ENCODE results near the gene MSL1. TPM values are rescaled to one million over a fixed set of nuclear protein-coding genes. Genes with fewer than 3 reads are reported as not detected.

The MSL1 gene
- total and polyA plus RNA-seq, 2 of the 13 experiments (the other 11 are each of a cell fraction or from before 2014, with no cell fraction given): 63.8 to 88.5 TPM

DNA sequence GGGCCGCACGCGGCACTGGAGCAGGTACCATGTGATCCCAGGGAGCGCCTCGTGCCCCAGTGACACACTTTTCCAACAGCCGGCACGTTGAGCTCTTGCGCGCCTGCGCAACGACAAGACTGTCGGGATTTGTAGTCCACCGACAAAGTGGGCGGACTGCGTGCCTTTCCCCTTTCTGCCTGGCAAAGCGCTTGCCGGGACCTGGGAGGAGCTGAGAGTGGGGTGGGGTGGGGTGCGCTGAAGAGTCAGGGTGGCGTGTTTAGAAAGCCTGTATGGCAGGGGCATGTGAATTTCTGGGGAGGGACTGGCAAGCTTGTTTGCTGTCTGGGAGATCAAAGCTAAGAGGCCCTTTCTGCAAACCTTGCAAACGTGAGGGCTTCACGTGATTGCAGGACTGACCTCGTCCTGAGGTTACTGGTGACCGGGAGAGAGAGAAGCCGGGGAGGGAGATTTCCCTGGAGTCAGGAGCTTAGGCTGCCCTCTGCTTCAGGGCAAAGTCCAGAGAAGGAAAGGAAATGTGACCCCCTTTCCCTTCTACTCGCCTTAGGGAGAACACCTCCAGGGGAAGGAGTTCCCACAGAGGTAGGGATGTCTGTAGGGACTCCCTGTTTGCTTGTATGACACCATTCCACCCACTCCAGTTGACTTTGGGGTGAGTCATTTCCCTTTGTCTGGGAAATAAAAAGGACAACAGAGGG is 21.0 kb upstream of the MSL1 start (continued):
- TF ChIP-seq RXRB (CRISPR knock-in tag; IDR thresholded peaks at IDR 0.05; ENCODE audit: borderline replicate concordance) (peak; percentile 98), REPIN1 (CRISPR knock-in tag; IDR thresholded peaks at IDR 0.05; ENCODE audit: borderline replicate concordance, low read depth) (peak; percentile 93), HNF4G (IDR thresholded peaks at IDR 0.05; ENCODE audit: borderline replicate concordance, low read depth, low read length) (peak; percentile 82; the same call in 1 of the 2 replicates), HNF4G (CRISPR knock-in tag; IDR thresholded peaks at IDR 0.05; ENCODE audit: borderline replicate concordance, low read depth) (peak; percentile 88), ZNF75D (CRISPR knock-in tag; IDR thresholded peaks at IDR 0.05; ENCODE audit: borderline replicate concordance) (peak; percentile 79; the same call in 1 of the 2 replicates), NR2F2 (IDR thresholded peaks at IDR 0.05; ENCODE audit: borderline replicate concordance, low read depth) (peak; percentile 88), MAF1 (CRISPR knock-in tag; IDR thresholded peaks at IDR 0.05; ENCODE audit: borderline replicate concordance) (no peak), ASH2L (IDR thresholded peaks at IDR 0.05; ENCODE audit: insufficient read length, low read depth, low read length) (peak; percentile 93), MIER2 (CRISPR knock-in tag; IDR thresholded peaks at IDR 0.05) (no peak), ZNF569 (CRISPR knock-in tag; IDR thresholded peaks at IDR 0.05; ENCODE audit: borderline replicate concordance) (peak; percentile 97; the same call in 1 of the 2 replicates), FOXK1 (CRISPR knock-in tag; IDR thresholded peaks at IDR 0.05; ENCODE audit: borderline replicate concordance, low read depth) (peak; percentile 94), ZNF138 (CRISPR knock-in tag; IDR thresholded peaks at IDR 0.05; ENCODE audit: low read depth) (peak; percentile 99), ZFP1 (CRISPR knock-in tag; IDR thresholded peaks at IDR 0.05) (0 out of 2 replicates have a peak, but pooled peaks have one; percentile 60), RFX3 (CRISPR knock-in tag; IDR thresholded peaks at IDR 0.05) (no peak; the same call in 1 of the 2 replicates), GFI1 (CRISPR knock-in tag; IDR thresholded peaks at IDR 0.05; ENCODE audit: borderline replicate concordance) (peak; percentile 95), ZNF546 (CRISPR knock-in tag; conservative IDR thresholded peaks at IDR 0.05) (peak; percentile 11; the same call in 1 of the 2 replicates), ZNF557 (CRISPR knock-in tag; IDR thresholded peaks at IDR 0.05) (peak; percentile 97; the same call in 1 of the 2 replicates), ZNF431 (CRISPR knock-in tag; IDR thresholded peaks at IDR 0.05; ENCODE audit: borderline replicate concordance, low read depth) (peak; percentile 64; the same call in 1 of the 2 replicates), HNRNPL (IDR thresholded peaks at IDR 0.05; ENCODE audit: low read depth, low read length) (peak; percentile 81; the same call in 1 of the 2 replicates), FLYWCH1 (CRISPR knock-in tag; IDR thresholded peaks at IDR 0.05) (no peak), BORCS8-MEF2B (CRISPR knock-in tag; IDR thresholded peaks at IDR 0.05) (peak; percentile 97), ARNT (IDR thresholded peaks at IDR 0.05) (no peak; the same call in 1 of the 2 replicates), SRF (IDR thresholded peaks at IDR 0.05; ENCODE audit: low read depth, low read length) (peak; percentile 5; the same call in 1 of the 2 replicates), GLI4 (CRISPR knock-in tag; IDR thresholded peaks at IDR 0.05; ENCODE audit: borderline replicate concordance) (no peak; the same call in 1 of the 2 replicates), WIZ (CRISPR knock-in tag; IDR thresholded peaks at IDR 0.05) (no peak), ZNF672 (CRISPR knock-in tag; IDR thresholded peaks at IDR 0.05) (no peak), RARG (CRISPR knock-in tag; IDR thresholded peaks at IDR 0.05; ENCODE audit: low read depth) (peak; percentile 98), SP4 (CRISPR knock-in tag; IDR thresholded peaks at IDR 0.05) (peak; percentile 84)
- TF ChIP-seq, protein P1, sequence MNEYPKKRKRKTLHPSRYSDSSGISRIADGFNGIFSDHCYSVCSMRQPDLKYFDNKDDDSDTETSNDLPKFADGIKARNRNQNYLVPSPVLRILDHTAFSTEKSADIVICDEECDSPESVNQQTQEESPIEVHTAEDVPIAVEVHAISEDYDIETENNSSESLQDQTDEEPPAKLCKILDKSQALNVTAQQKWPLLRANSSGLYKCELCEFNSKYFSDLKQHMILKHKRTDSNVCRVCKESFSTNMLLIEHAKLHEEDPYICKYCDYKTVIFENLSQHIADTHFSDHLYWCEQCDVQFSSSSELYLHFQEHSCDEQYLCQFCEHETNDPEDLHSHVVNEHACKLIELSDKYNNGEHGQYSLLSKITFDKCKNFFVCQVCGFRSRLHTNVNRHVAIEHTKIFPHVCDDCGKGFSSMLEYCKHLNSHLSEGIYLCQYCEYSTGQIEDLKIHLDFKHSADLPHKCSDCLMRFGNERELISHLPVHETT (CRISPR knock-in tag; conservative IDR thresholded peaks at IDR 0.05): peak; percentile 77; the same call in 1 of the 2 replicates
- TF ChIP-seq, protein P2, sequence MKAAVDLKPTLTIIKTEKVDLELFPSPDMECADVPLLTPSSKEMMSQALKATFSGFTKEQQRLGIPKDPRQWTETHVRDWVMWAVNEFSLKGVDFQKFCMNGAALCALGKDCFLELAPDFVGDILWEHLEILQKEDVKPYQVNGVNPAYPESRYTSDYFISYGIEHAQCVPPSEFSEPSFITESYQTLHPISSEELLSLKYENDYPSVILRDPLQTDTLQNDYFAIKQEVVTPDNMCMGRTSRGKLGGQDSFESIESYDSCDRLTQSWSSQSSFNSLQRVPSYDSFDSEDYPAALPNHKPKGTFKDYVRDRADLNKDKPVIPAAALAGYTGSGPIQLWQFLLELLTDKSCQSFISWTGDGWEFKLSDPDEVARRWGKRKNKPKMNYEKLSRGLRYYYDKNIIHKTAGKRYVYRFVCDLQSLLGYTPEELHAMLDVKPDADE (CRISPR knock-in tag; IDR thresholded peaks at IDR 0.05): 0 out of 2 replicates have a peak, but pooled peaks have one; percentile 83
